Measurements from ENCODE around the gene RAB33B.
A peak's percentile ranks its signal among the peaks of the same experiment; 100 is the strongest.

RAB33B gene

GRCh38 chr4:139492429-139492828, 38.5 kb downstream of the RAB33B start:
- DNase-seq = no peak
- peaks cover 11% of the 10 kb centered on the region for H3K9me3 Mint-ChIP-seq
- TF ChIP-seq, protein P1, sequence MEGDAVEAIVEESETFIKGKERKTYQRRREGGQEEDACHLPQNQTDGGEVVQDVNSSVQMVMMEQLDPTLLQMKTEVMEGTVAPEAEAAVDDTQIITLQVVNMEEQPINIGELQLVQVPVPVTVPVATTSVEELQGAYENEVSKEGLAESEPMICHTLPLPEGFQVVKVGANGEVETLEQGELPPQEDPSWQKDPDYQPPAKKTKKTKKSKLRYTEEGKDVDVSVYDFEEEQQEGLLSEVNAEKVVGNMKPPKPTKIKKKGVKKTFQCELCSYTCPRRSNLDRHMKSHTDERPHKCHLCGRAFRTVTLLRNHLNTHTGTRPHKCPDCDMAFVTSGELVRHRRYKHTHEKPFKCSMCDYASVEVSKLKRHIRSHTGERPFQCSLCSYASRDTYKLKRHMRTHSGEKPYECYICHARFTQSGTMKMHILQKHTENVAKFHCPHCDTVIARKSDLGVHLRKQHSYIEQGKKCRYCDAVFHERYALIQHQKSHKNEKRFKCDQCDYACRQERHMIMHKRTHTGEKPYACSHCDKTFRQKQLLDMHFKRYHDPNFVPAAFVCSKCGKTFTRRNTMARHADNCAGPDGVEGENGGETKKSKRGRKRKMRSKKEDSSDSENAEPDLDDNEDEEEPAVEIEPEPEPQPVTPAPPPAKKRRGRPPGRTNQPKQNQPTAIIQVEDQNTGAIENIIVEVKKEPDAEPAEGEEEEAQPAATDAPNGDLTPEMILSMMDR (IDR thresholded peaks at IDR 0.05) = no peak
- H3K4me1 Mint-ChIP-seq = peaks cover 8% of the 10 kb centered on the region
- H3K36me3 Mint-ChIP-seq (ENCODE audit: low read depth) = peaks cover 4% of the 10 kb centered on the region
- no peaks in the 10 kb centered on the region for H3K27me3 Mint-ChIP-seq (ENCODE audit: low read depth, poor library complexity)
- no peak overlapping the region for H3K4me3 Mint-ChIP-seq
- H3K27ac Mint-ChIP-seq = no peak overlapping the region

DNA sequence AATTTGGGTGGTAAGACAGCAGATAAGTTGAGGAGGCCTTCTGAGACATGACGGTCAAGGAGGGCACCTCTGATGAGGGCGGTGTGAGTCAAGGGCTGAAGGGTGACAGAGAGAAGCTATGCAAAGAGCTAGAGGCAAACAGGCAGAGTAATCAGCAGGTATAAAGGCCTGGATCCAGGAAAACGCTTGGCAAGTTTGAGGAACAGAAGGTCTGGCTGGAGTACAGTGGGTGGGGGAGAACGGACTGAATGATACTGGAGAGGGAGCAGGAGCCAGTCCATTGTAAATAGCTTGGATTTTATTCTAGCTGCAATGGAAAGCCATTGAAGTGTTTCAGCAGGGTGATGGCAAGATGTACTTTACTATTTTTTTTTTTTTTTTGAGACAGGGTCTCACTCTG, 39.3 kb downstream of the RAB33B start:
- no peaks in the 10 kb centered on the region for H3K27me3 Mint-ChIP-seq (ENCODE audit: low read depth, poor library complexity)
- H3K4me3 Mint-ChIP-seq = no peak overlapping the region
- peaks cover 14% of the 10 kb centered on the region for H3K4me1 Mint-ChIP-seq
- DNase-seq = no peak
- H3K36me3 Mint-ChIP-seq (ENCODE audit: low read depth) = peaks cover 4% of the 10 kb centered on the region
- TF ChIP-seq, protein P1 (IDR thresholded peaks at IDR 0.05) = no peak
- peaks cover 11% of the 10 kb centered on the region for H3K9me3 Mint-ChIP-seq
- H3K27ac Mint-ChIP-seq = no peak overlapping the region

DNA sequence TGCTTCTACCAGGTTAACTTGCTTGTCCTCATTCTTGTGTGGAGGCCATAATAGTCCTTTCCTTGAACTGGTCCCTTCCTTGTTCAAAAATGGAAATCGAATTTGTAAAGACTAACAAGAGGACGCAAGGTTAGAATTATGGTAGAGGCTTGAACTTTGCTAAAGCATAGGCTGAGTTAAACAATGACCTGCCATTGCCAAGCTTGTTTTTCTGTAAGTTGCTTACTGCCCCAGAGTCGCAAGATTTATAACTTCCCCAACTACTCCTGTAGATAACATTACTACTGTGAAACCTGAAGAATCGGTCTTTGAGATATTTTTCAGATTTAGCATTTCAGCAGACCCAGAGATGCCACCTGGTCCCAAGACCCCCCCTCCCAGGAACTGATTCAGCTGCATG, 45.3 kb downstream of the RAB33B start:
- no peaks in the 10 kb centered on the region for H3K27me3 Mint-ChIP-seq (ENCODE audit: low read depth, poor library complexity)
- H3K4me1 Mint-ChIP-seq = peaks cover 61% of the 10 kb centered on the region
- H3K9me3 Mint-ChIP-seq = peaks cover 4% of the 10 kb centered on the region
- peak overlapping the region; percentile 3 for H3K4me3 Mint-ChIP-seq
- H3K27ac Mint-ChIP-seq = peak overlapping the region; percentile 90
- TF ChIP-seq, protein P1 (IDR thresholded peaks at IDR 0.05) = no peak
- no peak for DNase-seq
- H3K36me3 Mint-ChIP-seq (ENCODE audit: low read depth) = peaks cover 11% of the 10 kb centered on the region

DNA sequence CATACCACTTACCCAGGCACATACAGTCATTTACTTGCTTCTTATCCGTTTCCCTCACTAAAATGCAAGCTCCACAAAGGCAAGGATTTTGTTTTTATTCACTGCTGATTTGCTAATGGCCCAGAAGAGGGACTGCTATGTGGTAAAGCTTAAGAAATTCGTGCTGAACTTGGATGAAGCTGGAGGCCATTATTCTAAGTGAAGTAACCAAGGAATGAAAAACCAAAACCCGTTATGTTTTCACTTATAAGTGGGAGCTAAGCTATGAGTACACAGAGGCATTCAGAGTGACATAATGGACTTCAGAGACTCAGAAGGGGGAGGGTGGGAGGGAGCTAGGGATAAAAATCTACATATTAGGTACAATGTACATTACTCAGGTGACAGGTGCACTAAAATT, 47.2 kb downstream of the RAB33B start:
- DNase-seq = no peak
- Mint-ChIP-seq H3K4me3 (no peak overlapping the region), H3K36me3 (ENCODE audit: low read depth) (peaks cover 30% of the 10 kb centered on the region), H3K27ac (peak overlapping the region; percentile 93), H3K9me3 (peaks cover 3% of the 10 kb centered on the region), H3K4me1 (peaks cover 60% of the 10 kb centered on the region), H3K27me3 (ENCODE audit: low read depth, poor library complexity) (no peaks in the 10 kb centered on the region)
- TF ChIP-seq, protein P1 (IDR thresholded peaks at IDR 0.05) = no peak

DNA sequence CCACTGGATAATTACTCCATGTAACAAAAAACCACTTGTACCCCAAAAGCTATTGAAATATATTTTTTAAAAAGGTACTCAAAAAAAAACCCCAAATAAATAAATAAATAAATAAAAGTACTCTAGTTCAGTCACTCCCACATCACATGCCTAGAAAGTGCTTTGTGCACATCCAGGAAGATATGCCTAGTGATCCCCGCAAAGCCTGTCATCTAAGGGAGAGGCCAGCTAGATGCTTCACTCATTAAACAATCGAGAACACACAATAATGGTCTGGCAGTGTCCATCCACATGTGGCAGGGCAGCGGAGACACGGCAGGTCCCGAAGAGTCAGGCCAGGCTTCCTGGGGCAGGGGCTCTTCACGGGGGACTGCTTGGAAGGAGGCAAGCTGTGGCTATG, 47.6 kb downstream of the RAB33B start:
- Mint-ChIP-seq H3K4me1 (peaks cover 56% of the 10 kb centered on the region), H3K4me3 (no peak overlapping the region), H3K27ac (peak overlapping the region; percentile 62), H3K9me3 (peaks cover 3% of the 10 kb centered on the region), H3K36me3 (ENCODE audit: low read depth) (peaks cover 35% of the 10 kb centered on the region), H3K27me3 (ENCODE audit: low read depth, poor library complexity) (no peaks in the 10 kb centered on the region)
- no peak for DNase-seq
- TF ChIP-seq, protein P1 (IDR thresholded peaks at IDR 0.05) = no peak
